Prostate gland (tissue), 2 donors: ENCODE data around the gene ASXL1. TPM values are rescaled to one million over a fixed set of nuclear protein-coding genes. Genes with fewer than 3 reads are reported as not detected.

Experiments used
- DNase-seq: peaks from one replicate; pipeline ENCODE4 v3.0.0-alpha.2; 2019; ENCODE audit warnings: low spot score
- H3K27ac ChIP-seq, 2 donors: fragments of 200-600 bp; sonication (generic); 2 replicates each; pipeline ENCODE4 v1.5.1; 2017 to 2019
- H3K27me3 ChIP-seq: fragments of 200-600 bp; sonication (generic); replicated peaks from 2 replicates; pipeline ENCODE4 v1.5.1; 2019; ENCODE audit not compliant: insufficient read depth
- H3K36me3 ChIP-seq, 2 donors: fragments of 200-600 bp; sonication (generic); 1 replicate in 1 of 2; 2 replicates in 1 of 2; pipeline versions ENCODE4 v1.5.1 to v1.8.1; 2017 to 2019
- H3K4me1 ChIP-seq: fragments of 200-600 bp; sonication (generic); replicated peaks from 2 replicates; pipeline ENCODE4 v1.5.1; 2019
- H3K4me3 ChIP-seq, 2 donors: fragments of 200-600 bp; sonication (generic); 2 replicates each; pipeline ENCODE4 v1.5.1; 2017 to 2019
- H3K9me3 ChIP-seq: fragments of 200-600 bp; sonication (generic); 2 replicates; pipeline ENCODE4 v1.5.1; 2017
- CTCF ChIP-seq, 4 experiments: fragments of 200-600 bp in 2 of 4; fragments of 450-650 bp in 2 of 4; sonication (generic) in 2 of 4; IDR thresholded peaks; 1 replicate in 3 of 4; 2 replicates in 1 of 4; pipeline ENCODE4 v1.5.1; 2016 to 2019; ENCODE audit warnings: antibody characterized with exemption in 4 of 4, mild to moderate bottlenecking in 2 of 4, moderate library complexity in 2 of 4
- POLR2A ChIP-seq: fragments of 450-650 bp; IDR thresholded peaks from one replicate; pipeline ENCODE4 v1.6.1; 2016; ENCODE audit warnings: antibody characterized with exemption, mild to moderate bottlenecking
- POLR2AphosphoS5 ChIP-seq: sonication (generic); formaldehyde crosslinking; IDR thresholded peaks from one replicate; pipeline ENCODE4 v1.6.1; 2017; ENCODE audit warnings: antibody characterized with exemption
- WGBS: methylation state at CpG from one replicate; pipeline ENCODE4 v1.1.5; 2018; 5-methylcytosine and 5-hydroxymethylcytosine counted together
- intact Hi-C: fragments of 100-400 bp; cut with DNase I; formaldehyde crosslinking; loops from one replicate; pipeline ENCODE4 v1.14.2; 2022
- total RNA-seq, 2 donors: library from RNA; depleted of rRNA; stranded (reverse); fragments of >200 nt; gene quantifications; one replicate each; pipeline ENCODE4 v1.1.0, GENCODE V29; 2016

The ASXL1 gene
- total RNA-seq, 2 donors from 2014 or later, result 30.4 to 106 TPM

- TF ChIP-seq POLR2A (no peak), POLR2AphosphoS5 (peak; percentile 86), CTCF (IDR thresholded peaks at IDR 0.05) (no peak)
- Histone ChIP-seq H3K4me1 (peaks cover 7% of the 10 kb centered on the region), H3K27me3 (no peaks in the 10 kb centered on the region), H3K27ac (peak overlapping the region; percentile 1 to 67), H3K36me3 (peaks cover 0 to 2% of the 10 kb centered on the region in 2 donors), H3K4me3 (no peak overlapping the region), H3K9me3 (no peaks in the 10 kb centered on the region)
- intact Hi-C loops, result no loop called here
- 54% methylated on average over 6 of the region's 6 CpGs for WGBS
- peak; percentile 61 for DNase-seq
Measured at GRCh38 chr20:32325706-32326503, 32.2 kb upstream of the ASXL1 start.

- TF ChIP-seq POLR2AphosphoS5, result no peak
- TF ChIP-seq CTCF (IDR thresholded peaks at IDR 0.05), result no peak
- TF ChIP-seq POLR2A, result no peak
- no peak for DNase-seq
- peak overlapping the region; percentile 1 to 67 for H3K27ac ChIP-seq
Measured at GRCh38 chr20:32326504-32326845, 31.7 kb upstream of the ASXL1 start.

GRCh38 chr20:32327087-32327681 is 30.9 kb upstream of the ASXL1 start:
- no peak for DNase-seq
- peaks cover 7% of the 10 kb centered on the region for H3K4me1 ChIP-seq
- no peak overlapping the region for H3K4me3 ChIP-seq
- no peaks in the 10 kb centered on the region for H3K27me3 ChIP-seq
- H3K9me3 ChIP-seq, result no peaks in the 10 kb centered on the region
- peaks cover 0 to 2% of the 10 kb centered on the region in 2 donors for H3K36me3 ChIP-seq
- peak overlapping the region in 1 of 2 donors; percentile 67 for H3K27ac ChIP-seq
- no peak for TF ChIP-seq POLR2A
- TF ChIP-seq CTCF (IDR thresholded peaks at IDR 0.05), result no peak
- no peak for TF ChIP-seq POLR2AphosphoS5
- intact Hi-C loops, result no loop called here
- 98% methylated on average over 9 of the region's 9 CpGs for WGBS

More at GRCh38 chr20:32326504-32326845, 31.7 kb upstream of the ASXL1 start:
- Histone ChIP-seq H3K27me3 (no peaks in the 10 kb centered on the region), H3K4me1 (peaks cover 7% of the 10 kb centered on the region), H3K9me3 (no peaks in the 10 kb centered on the region), H3K4me3 (no peak overlapping the region), H3K36me3 (peaks cover 0 to 2% of the 10 kb centered on the region in 2 donors)
- intact Hi-C loops, result no loop called here
- 43% methylated on average over 1 of the region's 1 CpG for WGBS

- WGBS, result 67% methylated on average over 7 of the region's 7 CpGs
- H3K9me3 ChIP-seq, result no peaks in the 10 kb centered on the region
- no peak for DNase-seq
- H3K4me3 ChIP-seq, result no peak overlapping the region
- intact Hi-C loops, result loop anchor here (10.0 kb wide), 1 partner anchor 315 kb away; no protein-coding TSS in a partner anchor
- H3K27me3 ChIP-seq, result no peaks in the 10 kb centered on the region
- TF ChIP-seq POLR2AphosphoS5, result peak; percentile 37
- no peak for TF ChIP-seq CTCF (IDR thresholded peaks at IDR 0.05)
- no peak for TF ChIP-seq POLR2A
- H3K27ac ChIP-seq, result no peak overlapping the region
- H3K4me1 ChIP-seq, result peaks cover 7% of the 10 kb centered on the region
- H3K36me3 ChIP-seq, result peaks cover 0 to 2% of the 10 kb centered on the region in 2 donors
Measured at GRCh38 chr20:32329817-32330554, 28.1 kb upstream of the ASXL1 start.
